A673 (cell line): ENCODE measurements around the gene MLLT6. TPM values are rescaled to one million over a fixed set of nuclear protein-coding genes. Genes with fewer than 3 reads are reported as not detected.

Experiments used
- BruUV-seq: library from RNA; stranded (reverse); fragments of 400-500 nt; replicated peaks from 2 replicates; lab custom pipeline; 2021; lab: Mats Ljungman, UMichigan
- CTCF ChIA-PET: fragments of 300-600 bp; sonication (Branson Sonifier 250); formaldehyde crosslinking; loops from one replicate; lab custom pipeline; 2022; ENCODE audit warnings: antibody characterized with exemption; lab: Charles Lee
- POLR2A ChIA-PET: fragments of 300-600 bp; sonication (Branson Sonifier 250); formaldehyde crosslinking; loops from one replicate; lab custom pipeline; 2022; ENCODE audit warnings: antibody characterized with exemption; ENCODE audit not compliant: low non-redundant PET; lab: Charles Lee
- DNase-seq: peaks from one replicate; pipeline ENCODE4 v3.0.0-alpha.2; 2015; ENCODE audit warnings: low spot score
- H3K27ac ChIP-seq: fragments of 200-600 bp; sonication (generic); 2 replicates; pipeline ENCODE4 v1.5.1; 2016; ENCODE audit warnings: mixed run types, low read depth, mild to moderate bottlenecking, mixed read lengths, antibody characterized with exemption, low read length; ENCODE audit not compliant: poor library complexity, severe bottlenecking
- H3K27me3 ChIP-seq: fragments of 200-600 bp; sonication (generic); replicated peaks from 2 replicates; pipeline ENCODE4 v1.6.1; 2017; ENCODE audit warnings: mixed run types, low read depth, mild to moderate bottlenecking, mixed read lengths, antibody characterized with exemption, low read length; ENCODE audit not compliant: insufficient read depth, poor library complexity
- H3K36me3 ChIP-seq: fragments of 200-600 bp; sonication (generic); 2 replicates; pipeline ENCODE4 v1.6.1; 2016; ENCODE audit warnings: mixed run types, mild to moderate bottlenecking, mixed read lengths, antibody characterized with exemption, low read length; ENCODE audit not compliant: insufficient read depth, poor library complexity, severe bottlenecking
- H3K4me1 ChIP-seq: fragments of 200-600 bp; sonication (generic); 2 replicates; pipeline ENCODE4 v1.6.1; 2017; ENCODE audit warnings: mixed run types, mild to moderate bottlenecking, mixed read lengths, antibody characterized with exemption, low read length; ENCODE audit not compliant: insufficient read depth, poor library complexity, severe bottlenecking
- H3K4me3 ChIP-seq: fragments of 200-600 bp; sonication (generic); 2 replicates; pipeline ENCODE4 v1.5.1; 2016; ENCODE audit warnings: low read depth, mixed run types, mild to moderate bottlenecking, mixed read lengths, low read length; ENCODE audit not compliant: poor library complexity, severe bottlenecking
- H3K9me3 ChIP-seq: fragments of 200-600 bp; sonication (generic); 2 replicates; pipeline ENCODE4 v1.6.1; 2016; ENCODE audit warnings: mixed run types, low read depth, mild to moderate bottlenecking, mixed read lengths, antibody characterized with exemption, low read length; ENCODE audit not compliant: poor library complexity, severe bottlenecking
- EZH2 ChIP-seq: fragments of 200-600 bp; sonication (generic); IDR thresholded peaks from 2 replicates; pipeline ENCODE4 v1.6.1; 2017; ENCODE audit warnings: borderline replicate concordance, low read depth, mild to moderate bottlenecking, mixed read lengths, antibody characterized with exemption, low read length; ENCODE audit not compliant: poor library complexity, severe bottlenecking
- intact Hi-C: fragments of 100-400 bp; cut with micrococcal nuclease; formaldehyde crosslinking; loops from one replicate; pipeline ENCODE4 v1.10.0; 2022; ENCODE audit not compliant: unreplicated experiment
- total RNA-seq: library from RNA; stranded (reverse); gene quantifications from 2 replicates; pipeline ENCODE4 v1.2.3, GENCODE V29; 2021
- TF ChIP-seq, protein P1 (sequence below): fragments of 300-800, 200-600 bp; sonication (generic); conservative IDR thresholded peaks from 2 replicates; pipeline ENCODE4 v1.5.1; 2017; ENCODE audit warnings: low read depth, mild to moderate bottlenecking, antibody characterized with exemption, low read length, moderate library complexity, mixed read lengths

MLLT6 gene
- total RNA-seq, 1 experiment from 2014 or later: 41.4 TPM

DNA sequence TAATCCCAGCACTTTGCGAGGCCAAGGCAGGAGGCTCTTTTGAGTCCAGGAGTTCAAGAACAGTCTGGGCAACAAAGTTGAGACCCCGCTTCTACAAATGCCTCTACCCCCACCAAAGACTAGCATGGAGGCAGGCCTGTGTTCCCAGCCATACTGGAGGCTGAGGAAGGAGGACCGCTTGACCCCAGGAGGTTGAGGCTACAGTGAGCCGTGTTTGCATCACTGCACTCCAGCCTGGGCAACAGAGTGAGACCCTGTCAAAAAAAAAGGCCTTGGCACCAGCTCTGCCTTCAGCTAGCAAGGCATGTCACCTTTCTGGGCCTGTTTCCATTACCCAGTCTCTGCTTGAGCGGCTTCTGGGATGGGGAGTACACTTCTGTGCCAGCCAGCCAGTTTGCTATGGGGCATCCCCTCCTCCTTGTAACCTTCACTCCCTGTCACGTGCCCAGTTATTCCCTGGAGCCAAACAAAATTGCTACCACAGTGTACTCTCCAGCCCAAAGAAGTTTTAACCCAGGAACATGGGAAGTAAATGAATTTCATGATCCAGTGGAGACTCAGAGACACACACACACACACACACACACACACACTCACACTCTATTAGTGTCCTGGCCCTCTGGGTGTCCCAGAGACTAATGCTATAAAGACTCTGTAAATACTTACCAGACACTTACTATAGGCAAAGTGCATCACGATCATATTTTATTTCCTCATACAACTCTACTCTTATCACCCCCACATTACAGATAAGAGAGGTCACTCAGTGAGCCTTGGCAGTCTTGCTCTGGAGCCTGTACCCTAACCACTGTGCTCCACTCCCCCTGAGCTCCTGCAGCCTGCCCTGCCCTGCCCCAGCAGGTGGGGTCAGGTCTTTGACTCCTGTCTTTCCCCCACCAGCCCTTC lies 27.6 kb downstream of the MLLT6 start:
- Histone ChIP-seq H3K27me3 (no peaks in the 10 kb centered on the region), H3K4me1 (no peaks in the 10 kb centered on the region), H3K9me3 (no peaks in the 10 kb centered on the region), H3K36me3 (no peaks in the 10 kb centered on the region), H3K27ac (no peak overlapping the region), H3K4me3 (no peak overlapping the region)
- BruUV-seq: no TSS peak
- ChIA-PET POLR2A (no interaction called here), CTCF (interaction anchor here (1.1 kb wide), 1 partner anchor 42 kb away, joined by 3 read pairs; no protein-coding TSS in a partner anchor)
- TF ChIP-seq EZH2: no peak
- TF ChIP-seq, protein P1, sequence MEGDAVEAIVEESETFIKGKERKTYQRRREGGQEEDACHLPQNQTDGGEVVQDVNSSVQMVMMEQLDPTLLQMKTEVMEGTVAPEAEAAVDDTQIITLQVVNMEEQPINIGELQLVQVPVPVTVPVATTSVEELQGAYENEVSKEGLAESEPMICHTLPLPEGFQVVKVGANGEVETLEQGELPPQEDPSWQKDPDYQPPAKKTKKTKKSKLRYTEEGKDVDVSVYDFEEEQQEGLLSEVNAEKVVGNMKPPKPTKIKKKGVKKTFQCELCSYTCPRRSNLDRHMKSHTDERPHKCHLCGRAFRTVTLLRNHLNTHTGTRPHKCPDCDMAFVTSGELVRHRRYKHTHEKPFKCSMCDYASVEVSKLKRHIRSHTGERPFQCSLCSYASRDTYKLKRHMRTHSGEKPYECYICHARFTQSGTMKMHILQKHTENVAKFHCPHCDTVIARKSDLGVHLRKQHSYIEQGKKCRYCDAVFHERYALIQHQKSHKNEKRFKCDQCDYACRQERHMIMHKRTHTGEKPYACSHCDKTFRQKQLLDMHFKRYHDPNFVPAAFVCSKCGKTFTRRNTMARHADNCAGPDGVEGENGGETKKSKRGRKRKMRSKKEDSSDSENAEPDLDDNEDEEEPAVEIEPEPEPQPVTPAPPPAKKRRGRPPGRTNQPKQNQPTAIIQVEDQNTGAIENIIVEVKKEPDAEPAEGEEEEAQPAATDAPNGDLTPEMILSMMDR: no peak
- DNase-seq: no peak
- intact Hi-C loops: no loop called here

DNA sequence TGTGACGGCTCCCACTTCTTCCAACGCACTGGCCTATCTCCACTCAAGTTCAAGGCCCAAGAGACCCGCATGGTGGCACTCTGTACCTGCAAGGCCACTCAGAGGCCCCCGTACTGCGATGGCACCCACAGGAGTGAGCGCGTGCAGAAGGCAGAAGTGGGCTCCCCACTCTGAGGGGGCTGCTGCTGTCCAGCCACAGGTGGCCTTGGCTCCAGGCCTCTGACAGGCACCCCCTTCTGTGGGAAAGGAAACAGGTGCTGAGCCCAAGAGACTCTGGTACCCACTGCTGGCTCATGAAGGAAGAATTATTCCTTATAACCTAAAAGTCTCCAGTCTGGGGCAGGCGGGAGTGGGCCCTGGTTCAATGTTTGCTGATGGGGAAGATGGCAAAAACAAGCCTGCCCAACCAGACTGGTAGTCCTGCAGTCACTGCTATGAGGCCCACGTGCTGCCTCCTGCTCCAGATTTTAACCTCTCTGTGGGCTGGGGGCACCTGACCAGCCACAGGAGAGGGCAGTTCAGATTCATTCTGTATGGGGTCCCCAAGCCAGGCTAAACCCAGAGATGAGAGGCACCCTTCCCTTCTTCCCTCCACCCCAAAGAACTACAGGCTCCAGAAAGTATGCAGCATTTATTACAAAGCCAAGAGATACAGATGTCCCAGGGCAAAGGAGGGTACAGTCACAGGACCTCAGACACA lies 28.4 kb downstream of the MLLT6 start:
- Histone ChIP-seq H3K27ac (no peak overlapping the region), H3K27me3 (no peaks in the 10 kb centered on the region), H3K4me3 (no peak overlapping the region), H3K9me3 (no peaks in the 10 kb centered on the region), H3K36me3 (peaks cover 3% of the 10 kb centered on the region), H3K4me1 (no peaks in the 10 kb centered on the region)
- ChIA-PET CTCF (no interaction called here), POLR2A (no interaction called here)
- TF ChIP-seq EZH2: no peak
- TF ChIP-seq, protein P1: no peak
- intact Hi-C loops: no loop called here
- BruUV-seq: no TSS peak
- DNase-seq: no peak

DNA sequence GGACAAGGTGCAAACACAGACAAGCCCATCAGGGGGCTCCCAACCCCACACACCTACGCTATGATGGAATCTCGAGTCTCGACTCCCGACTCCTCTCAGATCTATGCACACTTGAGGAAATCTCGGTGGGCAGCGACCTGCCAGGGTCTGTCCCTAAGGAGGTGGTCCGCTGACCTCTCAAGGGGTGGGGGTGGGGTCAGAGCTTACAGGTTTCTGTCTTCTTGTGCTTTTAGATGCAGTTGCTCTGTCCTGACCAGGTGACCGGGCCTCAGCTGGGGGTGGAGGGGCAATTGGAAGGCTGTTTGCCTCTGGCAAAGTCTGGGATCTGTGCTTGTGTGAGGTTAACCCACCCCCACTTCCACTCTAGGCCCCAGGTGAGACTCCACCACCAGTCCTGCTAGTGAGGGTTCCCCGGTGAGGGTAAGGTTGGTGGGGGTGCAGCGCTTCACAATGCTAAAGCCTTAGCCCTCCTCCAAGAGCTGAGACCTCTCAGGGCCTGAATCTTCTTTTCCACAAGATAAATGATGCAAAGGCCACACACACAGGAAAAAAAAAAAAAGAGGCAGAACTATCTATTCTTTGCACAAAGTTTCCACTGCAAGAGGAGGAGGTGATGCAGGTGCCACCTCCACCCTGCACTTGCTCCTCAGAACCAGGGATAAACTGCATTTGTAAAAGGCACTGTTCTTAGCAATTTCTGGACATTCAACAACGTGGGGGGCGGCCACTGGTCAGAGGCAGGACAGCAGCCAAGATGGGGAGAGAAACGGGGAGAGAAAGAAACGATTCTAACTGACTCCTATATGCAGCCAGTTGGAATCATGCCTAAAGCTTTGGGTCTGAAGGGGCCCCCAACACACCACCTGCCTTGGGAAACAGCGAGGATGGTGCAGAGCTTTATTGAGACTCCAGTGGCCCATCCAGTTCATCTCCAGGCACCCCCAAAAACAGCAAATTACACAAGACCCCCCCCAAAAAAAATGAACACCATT lies 29.2 kb downstream of the MLLT6 start:
- no peak for TF ChIP-seq EZH2
- TF ChIP-seq, protein P1: no peak
- Histone ChIP-seq H3K9me3 (no peaks in the 10 kb centered on the region), H3K4me1 (no peaks in the 10 kb centered on the region), H3K27ac (no peak overlapping the region), H3K4me3 (no peak overlapping the region), H3K27me3 (no peaks in the 10 kb centered on the region), H3K36me3 (peaks cover 3% of the 10 kb centered on the region)
- CTCF ChIA-PET: interaction anchor here (0.9 to 1.9 kb wide), 3 partner anchors 12 to 57 kb away, joined by 3 to 5 read pairs (median 3); no protein-coding TSS in a partner anchor
- no TSS peak for BruUV-seq
- POLR2A ChIA-PET: no interaction called here
- intact Hi-C loops: loop anchor here (2.0 kb wide), 1 partner anchor 57 kb away; no protein-coding TSS in a partner anchor
- no peak for DNase-seq
